Astrocyte (in vitro differentiated cells and primary cell): Measurements from ENCODE around the gene OXSR1. TPM values are rescaled to one million over a fixed set of nuclear protein-coding genes. Genes with fewer than 3 reads are reported as not detected.

Source experiments
- DNase-seq: peaks from one replicate; pipeline ENCODE4 v3.0.0-alpha.2; 2010; ENCODE audit warnings: low read depth
- FAIRE-seq: peaks from 2 replicates; lab custom pipeline; 2011; peaks lifted over from hg19 to GRCh38; lab: Jason Lieb, UNC
- H2AFZ ChIP-seq: 2 replicates; pipeline ENCODE4 v1.6.0; 2012; ENCODE audit warnings: low read depth, low read length, inconsistent platforms
- H3K27ac ChIP-seq: 2 replicates; pipeline ENCODE4 v1.5.1; 2011; ENCODE audit warnings: low read depth, low read length, inconsistent platforms
- H3K27me3 ChIP-seq: 2 replicates; pipeline ENCODE4 v1.6.0; 2011; ENCODE audit warnings: low read length, inconsistent platforms; ENCODE audit not compliant: insufficient read depth
- H3K36me3 ChIP-seq: 2 replicates; pipeline ENCODE4 v1.5.1; 2011; ENCODE audit warnings: low read length, inconsistent platforms; ENCODE audit not compliant: insufficient read depth
- H3K4me1 ChIP-seq: 2 replicates; pipeline ENCODE4 v1.5.1; 2011; ENCODE audit warnings: low read length, inconsistent platforms; ENCODE audit not compliant: insufficient read depth
- H3K4me2 ChIP-seq: 2 replicates; pipeline ENCODE4 v1.6.0; 2012; ENCODE audit warnings: low read length, inconsistent platforms
- H3K4me3 ChIP-seq: 2 replicates; pipeline ENCODE4 v1.5.1; 2011; ENCODE audit warnings: low read depth, mild to moderate bottlenecking, low read length, inconsistent platforms; ENCODE audit not compliant: insufficient read depth
- H3K79me2 ChIP-seq: 2 replicates; pipeline ENCODE4 v1.6.0; 2012; ENCODE audit warnings: mild to moderate bottlenecking, low read length, inconsistent platforms; ENCODE audit not compliant: insufficient read depth
- H3K9ac ChIP-seq: 2 replicates; pipeline ENCODE4 v1.6.0; 2012; ENCODE audit warnings: mild to moderate bottlenecking, low read length, inconsistent platforms
- H3K9me3 ChIP-seq: 2 replicates; pipeline ENCODE4 v1.5.1; 2012; ENCODE audit warnings: low read depth, mild to moderate bottlenecking, low read length, inconsistent platforms; ENCODE audit not compliant: insufficient read depth
- H4K20me1 ChIP-seq: 2 replicates; pipeline ENCODE4 v1.6.0; 2012; ENCODE audit warnings: low read length, inconsistent platforms; ENCODE audit not compliant: insufficient read depth
- H3K27ac Mint-ChIP-seq: one replicate; pipeline ENCODE4 v1.8.0; 2021; ENCODE audit warnings: mild to moderate bottlenecking, mixed read lengths; ENCODE audit not compliant: unreplicated experiment
- H3K27me3 Mint-ChIP-seq: one replicate; pipeline ENCODE4 v1.8.0; 2021; ENCODE audit warnings: low read depth, mixed read lengths; ENCODE audit not compliant: unreplicated experiment
- H3K36me3 Mint-ChIP-seq: one replicate; pipeline ENCODE4 v1.8.0; 2021; ENCODE audit warnings: low read depth, mixed read lengths; ENCODE audit not compliant: unreplicated experiment
- H3K4me1 Mint-ChIP-seq: one replicate; pipeline ENCODE4 v1.8.0; 2021; ENCODE audit warnings: low read depth, mixed read lengths; ENCODE audit not compliant: unreplicated experiment
- H3K4me3 Mint-ChIP-seq: one replicate; pipeline ENCODE4 v1.8.0; 2021; ENCODE audit warnings: mild to moderate bottlenecking, moderate library complexity, mixed read lengths; ENCODE audit not compliant: unreplicated experiment
- H3K9me3 Mint-ChIP-seq: one replicate; pipeline ENCODE4 v1.8.0; 2021; ENCODE audit warnings: mild to moderate bottlenecking, mixed read lengths; ENCODE audit not compliant: unreplicated experiment
- EZH2 ChIP-seq: IDR thresholded peaks from 2 replicates; pipeline ENCODE4 v1.6.1; 2012; ENCODE audit warnings: mild to moderate bottlenecking, low read length, inconsistent platforms; ENCODE audit not compliant: insufficient read depth
- total RNA-seq: library from RNA; stranded (reverse); gene quantifications from 2 replicates; pipeline ENCODE4 v1.2.1, GENCODE V29; 2021
- TF ChIP-seq, protein P1 (sequence below): IDR thresholded peaks from 2 replicates; pipeline ENCODE4 v1.5.1; 2011; ENCODE audit warnings: low read depth, mild to moderate bottlenecking, inconsistent platforms, low read length, moderate library complexity; ENCODE audit not compliant: insufficient read depth

The OXSR1 gene
- total RNA-seq, 1 donor from 2014 or later, result 83.1 TPM

DNA sequence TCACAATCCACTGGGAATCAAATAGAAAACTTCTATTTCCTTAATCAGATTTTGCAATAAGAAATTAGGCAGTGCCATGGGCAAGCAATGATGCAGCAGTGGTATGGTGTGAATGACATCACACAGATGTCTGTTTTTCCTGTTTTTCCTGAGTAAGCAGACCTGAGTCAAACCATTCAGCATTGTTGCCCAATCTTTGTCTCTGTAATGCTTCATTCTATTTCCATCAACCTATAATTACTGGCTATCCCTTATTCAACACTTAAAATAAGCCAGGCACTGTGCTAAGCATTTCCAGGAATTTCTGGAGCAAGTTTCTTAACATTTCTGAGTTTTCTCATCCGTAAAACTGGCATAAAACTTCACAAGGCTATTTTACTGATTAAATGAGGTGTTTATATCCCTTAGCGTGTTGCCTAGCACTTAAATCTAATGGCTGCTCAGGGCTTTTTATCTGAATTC lies 11.3 kb upstream of the OXSR1 start:
- FAIRE-seq, result no peak
- H3K27me3 Mint-ChIP-seq, result no peaks in the 10 kb centered on the region
- H3K36me3 ChIP-seq, result no peaks in the 10 kb centered on the region

DNA sequence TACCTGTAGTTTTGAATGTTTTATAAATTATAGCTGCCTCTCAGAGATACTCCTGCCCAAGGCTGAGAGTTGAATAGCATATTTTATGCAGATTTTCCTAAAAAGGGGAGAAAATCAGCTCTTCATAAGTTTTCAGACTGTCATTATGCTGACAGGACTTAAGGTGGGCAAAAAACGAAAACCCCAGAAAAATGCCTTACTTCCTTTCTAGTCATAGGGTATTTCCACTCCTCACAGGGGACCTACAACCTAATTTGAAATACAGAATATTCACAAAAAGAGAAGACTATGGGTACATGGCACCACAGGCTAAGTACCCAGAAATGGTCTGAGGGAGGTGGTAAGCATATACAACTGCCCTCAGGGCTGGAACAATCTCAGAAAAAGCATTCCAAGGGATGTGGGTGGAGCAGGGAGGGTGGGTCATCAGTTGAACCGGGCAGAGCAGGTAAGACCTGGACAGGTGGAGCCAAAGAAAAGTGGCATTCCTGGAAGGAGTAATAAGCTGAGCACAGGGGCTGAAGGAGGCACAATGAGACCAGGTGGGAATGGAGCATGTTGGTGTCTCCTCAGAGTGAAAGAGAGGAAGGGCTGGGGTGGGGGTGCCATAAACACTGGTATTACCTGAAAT lies 10.6 kb upstream of the OXSR1 start:
- Mint-ChIP-seq H3K27ac (no peak overlapping the region), H3K27me3 (no peaks in the 10 kb centered on the region), H3K36me3 (no peaks in the 10 kb centered on the region), H3K4me1 (peaks cover 3% of the 10 kb centered on the region), H3K9me3 (no peaks in the 10 kb centered on the region), H3K4me3 (no peak overlapping the region)
- H3K9me3 ChIP-seq, result no peaks in the 10 kb centered on the region
- H3K9ac ChIP-seq, result no peak overlapping the region
- peaks cover 7% of the 10 kb centered on the region for H3K4me1 ChIP-seq
- H3K4me3 ChIP-seq, result no peak overlapping the region
- H4K20me1 ChIP-seq, result no peaks in the 10 kb centered on the region
- H2AFZ ChIP-seq, result no peak overlapping the region
- TF ChIP-seq EZH2, result no peak
- TF ChIP-seq, protein P1, sequence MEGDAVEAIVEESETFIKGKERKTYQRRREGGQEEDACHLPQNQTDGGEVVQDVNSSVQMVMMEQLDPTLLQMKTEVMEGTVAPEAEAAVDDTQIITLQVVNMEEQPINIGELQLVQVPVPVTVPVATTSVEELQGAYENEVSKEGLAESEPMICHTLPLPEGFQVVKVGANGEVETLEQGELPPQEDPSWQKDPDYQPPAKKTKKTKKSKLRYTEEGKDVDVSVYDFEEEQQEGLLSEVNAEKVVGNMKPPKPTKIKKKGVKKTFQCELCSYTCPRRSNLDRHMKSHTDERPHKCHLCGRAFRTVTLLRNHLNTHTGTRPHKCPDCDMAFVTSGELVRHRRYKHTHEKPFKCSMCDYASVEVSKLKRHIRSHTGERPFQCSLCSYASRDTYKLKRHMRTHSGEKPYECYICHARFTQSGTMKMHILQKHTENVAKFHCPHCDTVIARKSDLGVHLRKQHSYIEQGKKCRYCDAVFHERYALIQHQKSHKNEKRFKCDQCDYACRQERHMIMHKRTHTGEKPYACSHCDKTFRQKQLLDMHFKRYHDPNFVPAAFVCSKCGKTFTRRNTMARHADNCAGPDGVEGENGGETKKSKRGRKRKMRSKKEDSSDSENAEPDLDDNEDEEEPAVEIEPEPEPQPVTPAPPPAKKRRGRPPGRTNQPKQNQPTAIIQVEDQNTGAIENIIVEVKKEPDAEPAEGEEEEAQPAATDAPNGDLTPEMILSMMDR, result no peak
- no peaks in the 10 kb centered on the region for H3K27me3 ChIP-seq
- no peak overlapping the region for H3K27ac ChIP-seq
- no peak for FAIRE-seq
- no peak for DNase-seq
- no peaks in the 10 kb centered on the region for H3K36me3 ChIP-seq
- H3K4me2 ChIP-seq, result no peak overlapping the region
- H3K79me2 ChIP-seq, result no peaks in the 10 kb centered on the region

More for the DNA sequence above, 11.3 kb upstream of the OXSR1 start:
- Histone ChIP-seq H3K27me3 (no peaks in the 10 kb centered on the region), H2AFZ (no peak overlapping the region), H3K27ac (no peak overlapping the region), H3K79me2 (no peaks in the 10 kb centered on the region), H3K9ac (no peak overlapping the region), H3K4me1 (peaks cover 7% of the 10 kb centered on the region), H3K9me3 (no peaks in the 10 kb centered on the region), H3K4me3 (no peak overlapping the region), H3K4me2 (no peak overlapping the region), H4K20me1 (no peaks in the 10 kb centered on the region)
- H3K9me3 Mint-ChIP-seq, result no peaks in the 10 kb centered on the region
- H3K27ac Mint-ChIP-seq, result peak overlapping the region; percentile 41
- DNase-seq, result no peak
- H3K4me3 Mint-ChIP-seq, result no peak overlapping the region
- TF ChIP-seq EZH2, result no peak
- TF ChIP-seq, protein P1, result no peak
- H3K4me1 Mint-ChIP-seq, result peaks cover 3% of the 10 kb centered on the region
- H3K36me3 Mint-ChIP-seq, result no peaks in the 10 kb centered on the region

DNA sequence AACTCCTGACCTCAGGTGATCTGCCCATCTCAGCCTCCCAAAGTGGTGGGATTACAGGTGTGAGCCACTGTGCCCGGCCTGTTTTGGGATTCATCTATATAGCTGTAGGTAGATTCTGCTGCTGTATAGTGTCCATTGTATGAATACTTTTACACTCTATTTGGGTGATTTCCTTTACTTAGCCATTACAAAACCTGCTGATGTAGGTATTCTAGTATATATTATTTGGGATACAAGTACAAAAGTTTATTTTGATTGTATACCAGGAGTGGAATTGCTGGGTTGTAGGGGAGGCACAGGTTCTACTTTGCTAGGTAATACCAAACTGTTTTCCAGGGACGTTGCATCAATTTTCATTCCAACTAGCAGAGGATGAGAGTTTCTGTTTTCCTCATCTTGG lies 9.5 kb upstream of the OXSR1 start:
- Mint-ChIP-seq H3K9me3 (no peaks in the 10 kb centered on the region), H3K27me3 (no peaks in the 10 kb centered on the region), H3K27ac (no peak overlapping the region), H3K4me3 (no peak overlapping the region), H3K4me1 (peaks cover 3% of the 10 kb centered on the region), H3K36me3 (no peaks in the 10 kb centered on the region)
- no peaks in the 10 kb centered on the region for H3K79me2 ChIP-seq
- no peaks in the 10 kb centered on the region for H3K9me3 ChIP-seq
- no peak overlapping the region for H3K9ac ChIP-seq
- FAIRE-seq, result no peak
- no peak overlapping the region for H2AFZ ChIP-seq
- H3K4me2 ChIP-seq, result no peak overlapping the region
- TF ChIP-seq, protein P1, result no peak
- no peak for TF ChIP-seq EZH2
- H3K27ac ChIP-seq, result no peak overlapping the region
- peaks cover 7% of the 10 kb centered on the region for H3K4me1 ChIP-seq
- H3K36me3 ChIP-seq, result no peaks in the 10 kb centered on the region
- H3K4me3 ChIP-seq, result no peak overlapping the region
- no peaks in the 10 kb centered on the region for H4K20me1 ChIP-seq
- no peaks in the 10 kb centered on the region for H3K27me3 ChIP-seq
- DNase-seq, result no peak
